Panc1 (cell line): Measurements from ENCODE around the gene MICAL1.

Experiments used
- CTCF ChIP-seq: fragments of 450-650 bp; IDR thresholded peaks from 2 replicates; pipeline ENCODE4 v1.5.1; 2017; ENCODE audit warnings: mild to moderate bottlenecking
- POLR2AphosphoS5 ChIP-seq: IDR thresholded peaks from 2 replicates; pipeline ENCODE4 v1.6.1; 2012; ENCODE audit warnings: mild to moderate bottlenecking, low read depth, low read length, moderate library complexity
- REST ChIP-seq, 2 experiments: IDR thresholded peaks; 2 replicates each; pipeline ENCODE4 v1.6.1; 2011 to 2012; ENCODE audit warnings: low read depth in 2 of 2, control low read depth in 1 of 2, low read length in 1 of 2, mild to moderate bottlenecking in 1 of 2, moderate library complexity in 1 of 2; ENCODE audit not compliant: insufficient read depth in 1 of 2
- SIN3A ChIP-seq: IDR thresholded peaks from 2 replicates; pipeline ENCODE4 v1.6.1; 2012; ENCODE audit warnings: low read depth, mild to moderate bottlenecking, low read length, moderate library complexity, borderline replicate concordance; ENCODE audit not compliant: insufficient read depth
- TCF7L2 ChIP-seq: IDR thresholded peaks from 2 replicates; pipeline ENCODE4 v1.6.1; 2011; ENCODE audit warnings: mild to moderate bottlenecking, low read depth, low read length, inconsistent platforms

- no peak for TF ChIP-seq CTCF
- no peak for TF ChIP-seq POLR2AphosphoS5
- no peak for TF ChIP-seq REST (IDR thresholded peaks at IDR 0.05; ENCODE audit: insufficient read depth in 1 of 2, low read depth in 2 of 2, low read length in 1 of 2)
- no peak for TF ChIP-seq SIN3A
- TF ChIP-seq TCF7L2 = no peak
Observed at GRCh38 chr6:109483735-109484057, 28.1 kb upstream of the MICAL1 start.
